ENCODE results near the gene POC1A. TPM values are rescaled to one million over a fixed set of nuclear protein-coding genes. Genes with fewer than 3 reads are reported as not detected.

Gene POC1A
- total RNA-seq, 1 experiment from 2014 or later: 19.8 TPM

GRCh38 chr3:52144796-52145735 is 9.2 kb downstream of the POC1A start:
- no peaks in the 10 kb centered on the region for H3K27me3 ChIP-seq
- H3K9me3 ChIP-seq: no peaks in the 10 kb centered on the region
- no peak for DNase-seq
- H3K4me3 ChIP-seq: no peak overlapping the region
- H3K36me3 ChIP-seq: no peaks in the 10 kb centered on the region; the same call in 1 of the 2 replicates

DNA sequence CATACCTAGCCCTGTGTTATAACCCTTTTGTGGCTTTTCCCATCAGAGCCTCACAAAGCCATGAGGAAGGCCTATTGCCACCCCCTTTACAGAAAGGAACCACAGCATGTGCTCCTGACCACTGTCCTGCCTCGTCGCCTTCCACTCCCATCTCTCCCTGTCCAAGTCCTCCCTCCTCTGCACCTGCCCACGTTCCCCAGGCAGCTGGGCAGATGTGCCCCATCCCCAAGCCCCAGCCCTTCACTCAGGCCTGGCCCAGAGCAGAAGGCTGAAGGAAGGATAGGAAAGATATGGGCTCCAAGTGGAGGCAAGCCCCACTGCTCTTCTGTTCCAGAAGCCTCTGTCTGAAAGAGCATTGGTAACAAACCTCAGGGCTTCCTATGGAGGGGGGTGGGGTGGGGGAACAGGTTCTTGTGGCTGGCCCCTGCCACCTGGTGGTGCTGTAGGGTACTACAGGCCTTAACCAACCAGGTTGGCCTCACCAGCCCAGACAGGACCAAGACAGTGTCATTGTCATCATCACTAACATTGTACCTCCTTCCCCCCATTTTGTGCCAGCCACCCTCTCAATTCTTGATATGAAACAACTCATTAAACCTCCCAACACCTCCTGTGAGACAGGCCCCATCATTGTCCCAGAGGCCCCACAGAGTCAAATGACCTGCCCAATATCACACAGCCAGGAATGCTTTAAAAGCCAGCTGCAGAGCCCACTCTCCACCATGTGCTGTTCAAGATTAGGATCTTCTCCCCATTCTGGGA is 10.0 kb downstream of the POC1A start:
- Histone ChIP-seq H3K9me3 (no peaks in the 10 kb centered on the region), H3K36me3 (no peaks in the 10 kb centered on the region; the same call in 1 of the 2 replicates), H3K27me3 (no peaks in the 10 kb centered on the region), H3K4me3 (no peak overlapping the region)
- DNase-seq: peak; percentile 62

- no peak for DNase-seq
- H3K9me3 ChIP-seq: no peaks in the 10 kb centered on the region
- no peak overlapping the region for H3K4me3 ChIP-seq
- no peaks in the 10 kb centered on the region for H3K27me3 ChIP-seq
- H3K36me3 ChIP-seq: no peaks in the 10 kb centered on the region; the same call in 1 of the 2 replicates
Observed at GRCh38 chr3:52143616-52144015, 10.6 kb downstream of the POC1A start.

DNA sequence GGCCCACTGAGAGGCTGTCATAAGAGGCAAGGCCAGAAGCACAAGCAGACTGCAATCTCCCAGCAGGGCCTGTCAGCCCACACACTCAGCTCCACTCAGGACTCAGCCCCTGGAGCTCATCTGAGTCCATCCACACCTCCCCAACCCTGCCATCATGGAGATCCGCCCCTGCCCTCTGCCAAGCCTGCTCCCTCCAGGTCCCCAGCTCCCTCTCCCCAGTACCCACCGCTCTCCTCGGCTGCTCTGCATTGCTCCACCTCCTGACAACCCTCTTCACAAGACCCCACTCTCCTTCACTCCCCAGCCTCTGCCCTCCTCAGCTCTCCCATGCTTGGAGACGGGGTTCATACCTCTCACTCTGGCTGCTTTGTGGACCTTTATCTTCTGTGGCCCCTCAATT is 11.1 kb downstream of the POC1A start:
- no peaks in the 10 kb centered on the region for H3K27me3 ChIP-seq
- DNase-seq: no peak
- no peaks in the 10 kb centered on the region for H3K9me3 ChIP-seq
- no peak overlapping the region for H3K4me3 ChIP-seq
- H3K36me3 ChIP-seq: no peaks in the 10 kb centered on the region

GRCh38 chr3:52141751-52142150 is 12.5 kb downstream of the POC1A start:
- Histone ChIP-seq H3K36me3 (no peaks in the 10 kb centered on the region), H3K4me3 (no peak overlapping the region), H3K27me3 (no peaks in the 10 kb centered on the region), H3K9me3 (no peaks in the 10 kb centered on the region)
- DNase-seq: no peak

DNA sequence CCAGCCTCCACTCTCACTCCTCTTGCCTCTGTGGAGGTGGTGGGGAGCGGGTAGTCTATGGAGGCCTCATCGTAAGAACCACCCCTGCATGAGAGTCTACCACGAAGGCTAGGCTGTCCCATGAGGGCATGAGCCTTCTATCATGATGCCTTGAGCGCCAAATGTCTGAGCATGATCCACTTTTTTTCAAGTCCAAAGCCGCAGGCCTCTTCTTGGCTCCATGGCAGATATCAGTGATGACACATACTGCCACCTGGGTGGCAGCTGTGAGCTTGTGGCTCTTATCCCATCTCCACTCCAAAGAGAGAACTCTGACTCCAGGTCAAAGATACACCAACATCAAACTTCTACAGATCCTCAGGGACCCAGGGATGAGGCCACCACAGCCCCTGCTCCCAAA is 13.5 kb downstream of the POC1A start:
- no peak overlapping the region for H3K4me3 ChIP-seq

DNA sequence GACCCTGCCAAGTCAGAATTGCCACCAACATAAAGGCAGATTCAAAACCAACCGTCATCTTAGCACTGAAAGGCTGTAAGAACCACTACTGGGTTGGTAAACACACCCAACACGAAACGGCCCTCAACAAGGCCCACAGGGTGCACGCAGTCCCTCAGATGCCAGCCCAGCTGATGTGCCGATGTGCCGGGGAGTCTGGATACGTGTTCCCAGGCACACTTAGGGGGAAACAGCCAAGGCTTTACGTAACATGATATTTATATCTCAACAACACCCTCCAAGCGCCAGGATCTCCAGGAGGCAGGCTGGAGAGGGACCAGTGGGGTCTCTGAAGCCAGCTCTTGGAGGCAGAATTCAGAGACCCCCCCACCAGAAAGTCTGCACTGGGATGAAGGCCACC is 14.2 kb downstream of the POC1A start:
- Histone ChIP-seq H3K36me3 (no peaks in the 10 kb centered on the region), H3K9me3 (no peaks in the 10 kb centered on the region), H3K4me3 (no peak overlapping the region), H3K27me3 (no peaks in the 10 kb centered on the region)
- DNase-seq: no peak

More for the DNA sequence above, 13.5 kb downstream of the POC1A start:
- Histone ChIP-seq H3K27me3 (no peaks in the 10 kb centered on the region), H3K36me3 (no peaks in the 10 kb centered on the region), H3K9me3 (no peaks in the 10 kb centered on the region)
- no peak for DNase-seq

- H3K27me3 ChIP-seq: no peaks in the 10 kb centered on the region
- DNase-seq: no peak
- no peak overlapping the region for H3K4me3 ChIP-seq
- no peaks in the 10 kb centered on the region for H3K36me3 ChIP-seq
- no peaks in the 10 kb centered on the region for H3K9me3 ChIP-seq
Observed at GRCh38 chr3:52137311-52137710, 16.9 kb downstream of the POC1A start.

- Histone ChIP-seq H3K27me3 (no peaks in the 10 kb centered on the region), H3K36me3 (no peaks in the 10 kb centered on the region), H3K9me3 (no peaks in the 10 kb centered on the region), H3K4me3 (no peak overlapping the region)
- no peak for DNase-seq
Observed at GRCh38 chr3:52136513-52136912, 17.7 kb downstream of the POC1A start.

DNA sequence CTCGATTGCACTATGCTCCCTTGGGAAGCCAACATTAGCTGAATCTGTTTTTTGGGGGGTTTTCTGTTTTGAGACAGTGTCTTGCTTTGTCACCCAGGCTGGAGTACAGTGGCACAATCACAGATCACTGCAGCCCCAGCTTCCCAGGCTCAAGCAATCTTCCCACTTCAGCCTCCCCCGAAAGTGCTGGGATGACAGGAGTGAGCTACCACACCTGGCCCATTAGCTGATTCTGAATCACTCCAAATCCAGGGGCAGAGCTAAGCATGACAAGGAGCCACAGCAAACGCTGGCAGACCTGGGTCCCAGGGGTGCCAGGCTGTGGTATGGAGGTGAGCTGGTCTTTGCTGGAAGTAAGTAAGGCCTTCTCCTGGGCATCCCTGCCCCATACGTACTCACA is 18.9 kb downstream of the POC1A start:
- no peaks in the 10 kb centered on the region for H3K9me3 ChIP-seq
- no peaks in the 10 kb centered on the region for H3K27me3 ChIP-seq
- no peak overlapping the region for H3K4me3 ChIP-seq
- no peaks in the 10 kb centered on the region for H3K36me3 ChIP-seq
- no peak for DNase-seq

- H3K36me3 ChIP-seq: no peaks in the 10 kb centered on the region
- no peak for DNase-seq
- H3K27me3 ChIP-seq: no peaks in the 10 kb centered on the region
- no peak overlapping the region for H3K4me3 ChIP-seq
- H3K9me3 ChIP-seq: no peaks in the 10 kb centered on the region
Observed at GRCh38 chr3:52134761-52135160, 19.5 kb downstream of the POC1A start.

- Histone ChIP-seq H3K27me3 (no peaks in the 10 kb centered on the region), H3K36me3 (no peaks in the 10 kb centered on the region), H3K9me3 (no peaks in the 10 kb centered on the region), H3K4me3 (no peak overlapping the region)
- DNase-seq: no peak
Observed at GRCh38 chr3:52132930-52133329, 21.3 kb downstream of the POC1A start.

GRCh38 chr3:52132041-52132440 is 22.2 kb downstream of the POC1A start:
- H3K9me3 ChIP-seq: no peaks in the 10 kb centered on the region
- H3K36me3 ChIP-seq: no peaks in the 10 kb centered on the region
- no peak overlapping the region for H3K4me3 ChIP-seq
- no peak for DNase-seq
- no peaks in the 10 kb centered on the region for H3K27me3 ChIP-seq

DNA sequence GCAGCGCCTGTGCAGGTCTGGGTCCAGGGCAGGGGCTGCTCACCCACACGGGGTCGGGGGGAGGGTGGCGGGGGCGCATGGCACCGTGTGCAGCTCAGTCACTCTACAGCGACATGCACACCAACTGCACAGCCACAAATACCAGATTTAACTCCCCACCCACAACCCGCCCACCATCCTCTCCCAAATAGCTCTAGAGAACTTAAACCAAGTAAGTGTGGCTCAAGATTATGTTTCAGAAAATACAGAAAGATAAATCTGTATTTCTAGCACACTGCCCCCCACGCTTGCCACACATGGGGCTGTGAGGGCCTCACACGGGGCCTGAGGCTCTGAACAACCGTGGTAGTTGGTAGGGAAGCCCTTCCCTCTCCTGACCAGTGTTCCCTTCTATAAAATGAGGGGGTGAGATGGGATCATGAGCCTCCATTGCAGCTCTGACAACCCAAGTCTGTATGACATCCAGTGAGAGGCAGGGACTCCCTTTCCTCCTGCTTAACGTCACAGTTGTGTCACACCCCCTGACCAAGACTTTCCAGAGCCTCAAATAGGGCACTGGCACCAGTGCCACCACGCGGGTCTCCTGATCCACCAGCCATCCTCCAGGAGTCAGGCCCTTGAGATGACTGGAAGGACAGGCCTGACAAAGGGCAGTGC is 23.1 kb downstream of the POC1A start:
- H3K36me3 ChIP-seq: no peaks in the 10 kb centered on the region
- no peak overlapping the region for H3K4me3 ChIP-seq
- DNase-seq: no peak
- no peaks in the 10 kb centered on the region for H3K27me3 ChIP-seq
- H3K9me3 ChIP-seq: no peaks in the 10 kb centered on the region

- no peaks in the 10 kb centered on the region; the same call in 1 of the 2 replicates for H3K36me3 ChIP-seq
- no peak for DNase-seq
- H3K27me3 ChIP-seq: no peaks in the 10 kb centered on the region
- no peaks in the 10 kb centered on the region for H3K9me3 ChIP-seq
- H3K4me3 ChIP-seq: no peak overlapping the region
Observed at GRCh38 chr3:52128118-52128683, 26.0 kb downstream of the POC1A start.

GRCh38 chr3:52126500-52126899 is 27.7 kb downstream of the POC1A start:
- no peak for DNase-seq

DNA sequence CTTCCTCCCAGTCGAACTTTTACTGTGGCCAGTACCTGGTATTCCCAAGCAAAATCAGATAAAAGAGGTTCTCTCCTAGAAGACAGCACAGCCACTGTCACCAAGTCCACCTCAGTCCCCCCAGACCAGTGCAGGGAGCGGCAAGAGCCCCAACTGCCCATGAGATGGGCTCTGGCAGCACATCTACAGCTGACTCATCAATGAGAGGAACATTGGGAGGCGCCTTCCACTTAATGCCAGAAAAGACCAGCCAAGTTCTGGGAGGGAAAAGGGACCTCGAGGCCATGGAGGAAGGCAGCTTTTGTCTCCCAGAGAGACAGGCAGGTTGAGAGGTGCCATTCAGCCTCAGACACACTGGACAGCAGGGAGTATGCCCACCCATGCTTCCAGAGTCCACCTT is 28.2 kb downstream of the POC1A start:
- no peaks in the 10 kb centered on the region for H3K27me3 ChIP-seq
- no peaks in the 10 kb centered on the region for H3K9me3 ChIP-seq
- peak; percentile 6 for DNase-seq
- H3K36me3 ChIP-seq: no peaks in the 10 kb centered on the region; the same call in 1 of the 2 replicates
- no peak overlapping the region for H3K4me3 ChIP-seq

More at GRCh38 chr3:52126500-52126899, 27.7 kb downstream of the POC1A start:
- no peaks in the 10 kb centered on the region for H3K9me3 ChIP-seq
- no peaks in the 10 kb centered on the region; the same call in 1 of the 2 replicates for H3K36me3 ChIP-seq
- no peak overlapping the region for H3K4me3 ChIP-seq
- no peaks in the 10 kb centered on the region for H3K27me3 ChIP-seq

Data from MG63 (cell line).